Prostate gland (tissue), 2 donors: ENCODE data around the gene TNS3. TPM values are rescaled to one million over a fixed set of nuclear protein-coding genes. Genes with fewer than 3 reads are reported as not detected.
"Not testable (repeated sequence)": the region's sequence is repeated elsewhere in the genome, so short reads cannot be mapped to it uniquely, and the experiment has no call there.

Experiments
- DNase-seq: peaks from one replicate; pipeline ENCODE4 v3.0.0-alpha.2; 2019; ENCODE audit warnings: low spot score
- H3K27ac ChIP-seq, 2 donors: fragments of 200-600 bp; sonication (generic); 2 replicates each; pipeline ENCODE4 v1.5.1; 2017 to 2019
- H3K27me3 ChIP-seq: fragments of 200-600 bp; sonication (generic); replicated peaks from 2 replicates; pipeline ENCODE4 v1.5.1; 2019; ENCODE audit not compliant: insufficient read depth
- H3K36me3 ChIP-seq, 2 donors: fragments of 200-600 bp; sonication (generic); 1 replicate in 1 of 2; 2 replicates in 1 of 2; pipeline versions ENCODE4 v1.5.1 to v1.8.1; 2017 to 2019
- H3K4me1 ChIP-seq: fragments of 200-600 bp; sonication (generic); replicated peaks from 2 replicates; pipeline ENCODE4 v1.5.1; 2019
- H3K4me3 ChIP-seq, 2 donors: fragments of 200-600 bp; sonication (generic); 2 replicates each; pipeline ENCODE4 v1.5.1; 2017 to 2019
- H3K9me3 ChIP-seq: fragments of 200-600 bp; sonication (generic); 2 replicates; pipeline ENCODE4 v1.5.1; 2017
- CTCF ChIP-seq, 4 experiments: fragments of 200-600 bp in 2 of 4; fragments of 450-650 bp in 2 of 4; sonication (generic) in 2 of 4; IDR thresholded peaks; 1 replicate in 3 of 4; 2 replicates in 1 of 4; pipeline ENCODE4 v1.5.1; 2016 to 2019; ENCODE audit warnings: antibody characterized with exemption in 4 of 4, mild to moderate bottlenecking in 2 of 4, moderate library complexity in 2 of 4
- POLR2A ChIP-seq: fragments of 450-650 bp; IDR thresholded peaks from one replicate; pipeline ENCODE4 v1.6.1; 2016; ENCODE audit warnings: antibody characterized with exemption, mild to moderate bottlenecking
- POLR2AphosphoS5 ChIP-seq: sonication (generic); formaldehyde crosslinking; IDR thresholded peaks from one replicate; pipeline ENCODE4 v1.6.1; 2017; ENCODE audit warnings: antibody characterized with exemption
- WGBS: methylation state at CpG from one replicate; pipeline ENCODE4 v1.1.5; 2018; 5-methylcytosine and 5-hydroxymethylcytosine counted together
- intact Hi-C: fragments of 100-400 bp; cut with DNase I; formaldehyde crosslinking; loops from one replicate; pipeline ENCODE4 v1.14.2; 2022
- total RNA-seq, 2 donors: library from RNA; depleted of rRNA; stranded (reverse); fragments of >200 nt; gene quantifications; one replicate each; pipeline ENCODE4 v1.1.0, GENCODE V29; 2016

TNS3 gene
- total RNA-seq, 2 donors from 2014 or later = 19.5 to 95.8 TPM

GRCh38 chr7:47444376-47445098, 137.4 kb downstream of the TNS3 start:
- WGBS = 80% methylated on average over 14 of the region's 14 CpGs
- no peaks in the 10 kb centered on the region for H3K27me3 ChIP-seq
- no peaks in the 10 kb centered on the region for H3K36me3 ChIP-seq
- intact Hi-C loops = no loop called here
- DNase-seq = no peak
- H3K27ac ChIP-seq = no peak overlapping the region
- no peak for TF ChIP-seq POLR2AphosphoS5
- peak in 3 of 4 experiments; percentile 24 to 59 (median 52) for TF ChIP-seq CTCF (IDR thresholded peaks at IDR 0.05)
- TF ChIP-seq POLR2A = no peak
- H3K9me3 ChIP-seq = no peaks in the 10 kb centered on the region
- H3K4me1 ChIP-seq = no peaks in the 10 kb centered on the region
- H3K4me3 ChIP-seq = no peak overlapping the region

DNA sequence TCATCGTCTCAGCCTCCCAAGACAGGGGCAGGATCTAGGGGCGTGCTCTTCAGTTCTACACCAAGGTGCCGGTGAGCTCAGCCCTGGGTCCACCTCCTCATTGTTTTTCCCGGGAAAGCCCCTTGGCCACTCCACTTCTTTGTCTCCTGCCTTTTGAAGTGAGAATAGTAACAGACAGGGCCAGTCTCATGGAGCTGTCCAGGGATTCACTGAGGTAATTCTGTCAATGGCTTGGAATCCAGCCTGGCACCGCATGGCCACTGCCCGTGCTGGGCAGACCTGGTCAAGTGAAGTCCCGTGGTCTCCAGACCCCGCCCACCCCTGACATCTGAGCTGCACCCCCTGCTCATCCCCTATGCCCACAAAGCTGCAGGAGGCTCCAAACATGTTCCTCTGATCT, 138.9 kb downstream of the TNS3 start:
- intact Hi-C loops = no loop called here
- TF ChIP-seq POLR2A = no peak
- H3K9me3 ChIP-seq = no peaks in the 10 kb centered on the region
- H3K27me3 ChIP-seq = no peaks in the 10 kb centered on the region
- DNase-seq = no peak
- H3K36me3 ChIP-seq = no peaks in the 10 kb centered on the region
- H3K4me3 ChIP-seq = no peak overlapping the region
- H3K4me1 ChIP-seq = no peaks in the 10 kb centered on the region
- 69% methylated on average over 8 of the region's 8 CpGs for WGBS
- H3K27ac ChIP-seq = no peak overlapping the region

DNA sequence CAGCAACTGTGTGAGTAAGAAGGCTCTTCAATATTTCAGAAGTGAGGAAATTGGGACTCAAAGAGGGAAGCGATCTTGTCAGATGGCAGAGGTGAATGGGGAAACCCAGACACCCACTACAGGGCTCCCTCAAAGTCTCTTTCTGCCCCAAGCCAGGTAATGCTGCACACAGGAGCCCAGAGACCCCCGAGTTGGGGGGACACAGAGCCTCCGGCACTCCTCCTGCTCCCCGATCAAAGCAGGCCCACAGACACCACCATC, 139.4 kb downstream of the TNS3 start:
- H3K4me1 ChIP-seq = no peaks in the 10 kb centered on the region
- WGBS = 90% methylated on average over 4 of the region's 4 CpGs
- intact Hi-C loops = no loop called here
- H3K9me3 ChIP-seq = no peaks in the 10 kb centered on the region
- no peak overlapping the region for H3K27ac ChIP-seq
- no peak overlapping the region for H3K4me3 ChIP-seq
- TF ChIP-seq CTCF (IDR thresholded peaks at IDR 0.05) = no peak
- DNase-seq = no peak
- H3K36me3 ChIP-seq = no peaks in the 10 kb centered on the region
- H3K27me3 ChIP-seq = no peaks in the 10 kb centered on the region

DNA sequence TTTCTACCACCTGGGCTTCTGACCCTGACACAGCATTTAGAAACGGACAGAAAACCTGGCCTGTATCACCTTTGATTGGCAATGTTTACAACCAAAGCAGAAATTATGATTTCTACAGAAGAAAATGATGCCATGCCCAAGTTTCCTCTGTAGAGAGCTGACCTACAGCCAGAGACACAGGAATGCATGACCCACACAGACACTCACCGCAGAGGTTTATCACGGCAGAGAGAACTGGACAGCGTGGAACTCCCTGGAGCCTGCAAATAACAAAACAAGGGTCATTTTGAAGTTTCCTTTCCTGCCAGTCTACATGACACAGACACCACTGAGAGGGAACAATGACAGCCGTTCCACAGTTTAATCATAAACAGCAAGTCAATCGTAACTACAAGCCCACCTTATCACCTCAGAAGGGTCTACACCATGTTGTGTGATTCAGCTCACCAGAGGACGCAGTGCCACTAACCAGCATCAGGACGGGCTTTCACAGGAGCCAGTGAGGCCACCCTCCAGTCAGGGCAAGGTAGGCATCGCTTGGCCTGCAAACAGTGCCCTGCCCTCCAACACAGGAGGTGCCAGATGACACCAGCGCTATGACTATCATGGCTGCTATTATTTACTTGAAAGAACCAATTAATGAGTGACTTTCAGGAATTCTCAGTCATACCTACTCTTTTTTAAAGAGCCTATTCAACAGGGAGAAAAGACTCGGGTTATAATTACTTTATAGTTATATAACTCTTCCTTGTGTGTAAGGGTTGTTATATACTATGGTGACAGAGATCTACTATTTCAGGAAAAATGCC, 139.9 kb downstream of the TNS3 start:
- Histone ChIP-seq H3K36me3 (no peaks in the 10 kb centered on the region), H3K4me3 (no peak overlapping the region), H3K27ac (no peak overlapping the region), H3K4me1 (no peaks in the 10 kb centered on the region), H3K27me3 (no peaks in the 10 kb centered on the region), H3K9me3 (no peaks in the 10 kb centered on the region)
- 83% methylated on average over 11 of the region's 11 CpGs for WGBS
- TF ChIP-seq POLR2A = no peak
- TF ChIP-seq CTCF (IDR thresholded peaks at IDR 0.05) = no peak
- no peak for TF ChIP-seq POLR2AphosphoS5
- intact Hi-C loops = no loop called here
- no peak for DNase-seq

GRCh38 chr7:47441048-47441447, 140.9 kb downstream of the TNS3 start:
- H3K27me3 ChIP-seq, H3K9me3 ChIP-seq, H3K27ac ChIP-seq, DNase-seq, intact Hi-C loops, H3K4me3 ChIP-seq, H3K36me3 ChIP-seq, H3K4me1 ChIP-seq: not testable (repeated sequence)
- 88% methylated on average over 8 of the region's 8 CpGs for WGBS

GRCh38 chr7:47440320-47440719, 141.6 kb downstream of the TNS3 start:
- intact Hi-C loops = no loop called here
- DNase-seq = no peak
- Histone ChIP-seq H3K36me3 (no peaks in the 10 kb centered on the region), H3K4me3 (no peak overlapping the region), H3K4me1 (no peaks in the 10 kb centered on the region), H3K9me3 (no peaks in the 10 kb centered on the region), H3K27ac (no peak overlapping the region), H3K27me3 (no peaks in the 10 kb centered on the region)
- TF ChIP-seq CTCF (IDR thresholded peaks at IDR 0.05) (no peak), POLR2AphosphoS5 (no peak), POLR2A (no peak)
- 92% methylated on average over 1 of the region's 1 CpG for WGBS
